Limb (tissue), 2 donors: ENCODE measurements around the gene MAPK4.

Experiments used
- DNase-seq, 2 donors: peaks; one replicate each; pipeline ENCODE4 v3.0.0-alpha.2; 2016; ENCODE audit errors: extremely low spot score in 2 of 2

The MAPK4 gene

GRCh38 chr18:50653402-50654093 is 93.7 kb downstream of the MAPK4 start:
- DNase-seq = no peak

GRCh38 chr18:50654211-50654610 is 94.3 kb downstream of the MAPK4 start:
- no peak for DNase-seq

- no peak for DNase-seq
These were observed 95.0 kb downstream of the MAPK4 start for GRCh38 chr18:50654658-50655550.

GRCh38 chr18:50656396-50656795 is 96.5 kb downstream of the MAPK4 start:
- no peak for DNase-seq

GRCh38 chr18:50656841-50657470 is 97.1 kb downstream of the MAPK4 start:
- no peak for DNase-seq

GRCh38 chr18:50658601-50659000 is 98.7 kb downstream of the MAPK4 start:
- DNase-seq = no peak

- no peak for DNase-seq
These were observed 99.5 kb downstream of the MAPK4 start for GRCh38 chr18:50659091-50660003.

- no peak for DNase-seq
These were observed 101.1 kb downstream of the MAPK4 start for GRCh38 chr18:50661013-50661412.

- no peak for DNase-seq
These were observed 102.3 kb downstream of the MAPK4 start for GRCh38 chr18:50662177-50662576.

GRCh38 chr18:50662775-50663383 is 103.0 kb downstream of the MAPK4 start:
- DNase-seq = no peak

GRCh38 chr18:50663626-50664441 is 103.9 kb downstream of the MAPK4 start:
- DNase-seq = no peak

GRCh38 chr18:50665015-50665414 is 105.1 kb downstream of the MAPK4 start:
- DNase-seq = no peak

- no peak for DNase-seq
These were observed 105.6 kb downstream of the MAPK4 start for GRCh38 chr18:50665519-50665918.

- no peak for DNase-seq
These were observed 106.6 kb downstream of the MAPK4 start for GRCh38 chr18:50666536-50666935.

GRCh38 chr18:50671376-50671775 is 111.5 kb downstream of the MAPK4 start:
- DNase-seq = no peak

GRCh38 chr18:50674307-50674980 is 114.6 kb downstream of the MAPK4 start:
- DNase-seq = no peak

- DNase-seq = no peak
These were observed 115.2 kb downstream of the MAPK4 start for GRCh38 chr18:50675043-50675442.

GRCh38 chr18:50678651-50679050 is 118.8 kb downstream of the MAPK4 start:
- no peak for DNase-seq

GRCh38 chr18:50679056-50679455 is 119.2 kb downstream of the MAPK4 start:
- no peak for DNase-seq
